SK-N-SH treated with all-trans-retinoic acid at 6 μM for 48 hours (cell line): ENCODE measurements around the gene DNER.

Source experiments
- ARNTL ChIP-seq: fragments of 450-650 bp; formaldehyde crosslinking; IDR thresholded peaks from 2 replicates; pipeline ENCODE4 v1.5.0; 2020; ENCODE audit warnings: low read depth, mild to moderate bottlenecking, moderate library complexity, borderline replicate concordance
- CSRNP3 ChIP-seq: fragments of 250-450 bp; sonication (Bioruptor Pico); IDR thresholded peaks from 2 replicates; pipeline ENCODE4 v1.5.1; 2021; ENCODE audit warnings: mild to moderate bottlenecking, moderate library complexity
- POU6F1 ChIP-seq: fragments of 250-450 bp; sonication (Bioruptor Pico); IDR thresholded peaks from 2 replicates; pipeline ENCODE4 v1.8.0; 2021; ENCODE audit warnings: low read depth, mild to moderate bottlenecking, moderate library complexity, borderline replicate concordance
- RARB ChIP-seq: fragments of 250-450 bp; sonication (Bioruptor Pico); IDR thresholded peaks from 2 replicates; pipeline ENCODE4 v1.8.0; 2021; ENCODE audit warnings: mild to moderate bottlenecking, moderate library complexity
- SNAI2 ChIP-seq: fragments of 250-450 bp; sonication (Bioruptor Pico); IDR thresholded peaks from 2 replicates; pipeline ENCODE4 v1.5.0; 2020; ENCODE audit warnings: mild to moderate bottlenecking, moderate library complexity
- TCF4 ChIP-seq: fragments of 250-450 bp; sonication (Bioruptor Pico); IDR thresholded peaks from 2 replicates; pipeline ENCODE4 v1.8.0; 2021; ENCODE audit warnings: mild to moderate bottlenecking, moderate library complexity, borderline replicate concordance
- TSHZ2 ChIP-seq: fragments of 250-450 bp; sonication (Bioruptor Pico); IDR thresholded peaks from 2 replicates; pipeline ENCODE4 v1.5.0; 2020; ENCODE audit warnings: mild to moderate bottlenecking, moderate library complexity
- ZFP3 ChIP-seq: fragments of 250-450 bp; sonication (Bioruptor Pico); IDR thresholded peaks from 2 replicates; pipeline ENCODE4 v1.5.0; 2020; ENCODE audit warnings: mild to moderate bottlenecking, moderate library complexity

GRCh38 chr2:229688141-229688540 is 26.2 kb downstream of the DNER start:
- TF ChIP-seq ARNTL (CRISPR knock-in tag) (no peak), RARB (CRISPR knock-in tag) (no peak), TSHZ2 (CRISPR knock-in tag) (no peak), POU6F1 (CRISPR knock-in tag) (no peak), TCF4 (CRISPR knock-in tag) (no peak), CSRNP3 (CRISPR knock-in tag) (no peak), ZFP3 (no peak), SNAI2 (CRISPR knock-in tag) (no peak)
